HG02571 (cell line): ENCODE data around the gene CCDC157.
A peak's percentile ranks its signal among the peaks of the same experiment; 100 is the strongest.
"Not testable (repeated sequence)": the region's sequence is repeated elsewhere in the genome, so short reads cannot be mapped to it uniquely, and the experiment has no call there.

Experiments used
- ATAC-seq: cut with Tn5 transposase; IDR thresholded peaks from one replicate; pipeline ENCODE4 v1.9.1; 2021; ENCODE audit warnings: mild to moderate bottlenecking, moderate library complexity; ENCODE audit not compliant: unreplicated experiment

CCDC157 gene

GRCh38 chr22:30386960-30387827 lies 30.4 kb downstream of the CCDC157 start, which contains the start of gene RNF215:
TSS of gene RNF215 (minus strand) at chr22:30387411. CDS start at chr22:30387313, 98 bp downstream.
- peak; percentile 64 for ATAC-seq

GRCh38 chr22:30390974-30391691 lies 34.3 kb downstream of the CCDC157 start:
- ATAC-seq = no peak

DNA sequence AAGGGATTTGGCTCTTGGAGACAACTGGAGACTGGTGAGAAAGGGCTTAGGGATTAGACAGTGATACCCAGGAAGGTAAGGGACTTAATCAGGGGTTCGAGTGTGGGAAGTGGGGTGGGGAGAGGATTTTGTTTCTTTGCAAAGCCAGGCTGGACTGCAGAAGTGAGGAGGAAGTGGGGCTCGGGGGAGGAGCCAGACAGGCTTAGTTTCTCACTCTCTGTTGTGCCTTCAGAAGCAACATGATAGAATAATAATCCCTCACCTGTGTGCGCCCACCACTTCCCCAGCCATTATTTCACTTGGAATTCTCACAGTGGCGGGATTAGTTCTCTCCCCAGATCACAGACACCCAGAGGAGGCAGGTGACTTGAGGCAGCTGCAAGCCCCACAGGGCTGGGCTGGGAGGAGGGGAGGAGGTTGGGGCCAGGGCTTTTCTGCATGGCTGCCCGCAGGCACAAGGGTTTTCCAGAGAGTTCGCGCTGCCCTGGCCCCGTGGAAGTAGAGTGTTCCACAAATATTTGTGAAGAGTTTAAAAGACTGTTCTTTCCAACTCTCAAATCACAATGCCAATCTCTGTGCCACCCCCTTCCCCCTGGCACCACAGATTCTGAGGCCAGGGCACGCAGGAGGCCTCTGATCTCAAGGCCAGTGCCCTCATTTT lies 36.0 kb downstream of the CCDC157 start:
- no peak for ATAC-seq

DNA sequence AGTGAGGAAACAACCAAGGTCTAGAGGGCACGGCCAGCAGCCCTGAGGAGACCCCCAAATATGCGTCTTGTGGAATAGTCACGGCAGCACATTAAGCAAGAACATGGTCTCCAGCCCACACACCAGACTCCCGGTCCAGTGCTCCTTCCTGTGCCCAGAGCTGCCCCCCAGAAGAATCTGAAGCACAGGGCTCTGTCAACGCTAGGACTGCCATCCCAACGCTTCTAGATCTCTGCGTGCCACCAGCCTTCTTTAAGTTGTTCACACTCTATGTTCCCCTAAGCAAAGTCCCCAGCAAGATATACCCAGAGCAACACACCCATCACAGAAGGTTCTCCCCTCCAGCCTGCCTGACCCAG lies 36.5 kb downstream of the CCDC157 start:
- ATAC-seq = no peak

- no peak for ATAC-seq
Measured at GRCh38 chr22:30393885-30394284, 37.1 kb downstream of the CCDC157 start.

DNA sequence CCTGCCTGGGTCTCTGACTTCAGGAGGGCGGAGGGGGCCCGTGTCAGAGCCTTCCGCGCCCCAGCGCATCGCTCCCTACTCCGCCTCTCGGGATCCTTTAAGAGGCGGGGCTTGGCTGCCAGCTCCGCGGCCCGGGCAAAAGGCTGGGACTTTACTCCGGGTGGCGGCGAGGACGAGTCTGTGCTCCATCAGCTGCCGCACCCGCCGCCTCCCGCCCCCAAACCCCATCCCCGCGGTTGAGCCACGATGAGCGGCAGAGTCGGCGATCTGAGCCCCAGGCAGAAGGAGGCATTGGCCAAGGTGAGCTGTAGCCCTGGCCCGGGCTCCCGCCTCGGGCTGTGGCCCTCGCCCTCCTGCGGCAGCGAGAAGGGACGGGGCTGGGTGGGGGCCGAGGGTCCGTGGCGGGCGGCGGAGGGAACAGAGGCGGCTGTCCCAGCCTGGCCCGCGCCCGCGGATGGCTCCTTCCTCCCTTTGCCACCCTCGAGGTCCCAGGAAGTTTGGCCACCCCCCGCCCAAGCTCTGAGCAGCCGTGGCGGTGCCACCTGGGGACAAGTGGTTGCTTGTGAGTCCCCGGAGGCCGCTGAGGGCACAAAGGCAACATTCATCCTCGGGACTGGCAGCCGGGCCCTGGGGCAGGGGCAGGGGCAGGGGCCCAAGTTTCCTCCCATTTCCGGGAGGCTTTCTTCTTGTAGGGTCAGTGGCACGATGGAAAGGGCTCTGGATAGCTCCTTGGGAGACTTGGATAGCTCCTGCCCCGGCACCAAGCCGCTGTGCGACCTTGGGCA lies 40.3 kb downstream of the CCDC157 start, which contains the start of gene SEC14L2:
SEC14L2 (plus strand) TSS at position 148 of the 785 bp plus-strand sequence; CDS start at position 247, 99 bp downstream.
- no peak for ATAC-seq

DNA sequence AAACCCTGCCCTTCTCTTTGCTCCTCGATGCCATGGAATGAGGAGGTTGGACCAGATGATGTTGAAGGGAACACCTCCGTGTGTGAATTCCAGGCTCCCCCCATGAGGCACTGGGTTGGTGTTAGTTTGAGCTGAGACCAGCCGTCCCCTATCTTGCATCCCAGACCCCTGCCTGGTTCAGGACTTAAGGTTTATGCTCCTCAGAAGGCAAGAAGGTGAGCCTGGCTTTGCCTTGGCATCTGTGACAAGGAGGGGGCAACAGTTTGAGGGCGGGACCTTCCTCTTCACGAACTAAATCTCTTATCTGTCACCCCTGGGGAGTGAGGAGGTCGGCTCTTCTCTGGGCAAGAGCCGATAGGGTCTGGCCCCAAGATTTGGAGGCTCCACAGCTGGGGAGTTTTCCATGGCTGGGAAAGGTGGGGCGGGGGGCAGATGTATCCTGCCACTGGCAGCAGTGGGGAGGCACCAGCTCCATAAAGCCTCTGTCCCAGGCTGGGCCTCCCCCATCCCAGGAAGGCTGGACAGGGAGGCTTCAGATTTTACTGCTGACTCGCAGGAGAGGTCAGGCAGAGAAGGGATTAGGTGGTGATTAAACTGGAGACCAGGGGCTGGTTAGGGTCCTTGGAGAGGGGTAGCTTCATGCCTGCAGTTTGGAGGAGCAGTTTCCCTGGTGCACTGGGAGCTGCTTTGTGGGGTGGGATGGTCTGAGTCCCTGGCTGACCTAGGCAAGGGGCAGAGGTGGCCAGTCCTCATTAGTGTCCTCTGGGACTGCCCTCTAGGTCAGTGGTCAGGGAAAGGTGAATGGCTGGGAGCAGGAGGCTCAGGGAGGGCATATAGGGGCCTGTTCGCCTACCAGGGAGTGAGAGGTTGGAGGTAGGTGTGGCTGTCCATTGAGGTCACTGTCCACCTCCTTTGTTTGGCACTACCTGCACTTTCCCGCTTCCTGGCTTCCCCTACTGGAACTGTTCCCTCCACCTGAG lies 41.1 kb downstream of the CCDC157 start:
- ATAC-seq = no peak

- no peak for ATAC-seq
Measured at GRCh38 chr22:30398685-30399680, 42.2 kb downstream of the CCDC157 start.

GRCh38 chr22:30399718-30400117 lies 42.9 kb downstream of the CCDC157 start:
- ATAC-seq = no peak

DNA sequence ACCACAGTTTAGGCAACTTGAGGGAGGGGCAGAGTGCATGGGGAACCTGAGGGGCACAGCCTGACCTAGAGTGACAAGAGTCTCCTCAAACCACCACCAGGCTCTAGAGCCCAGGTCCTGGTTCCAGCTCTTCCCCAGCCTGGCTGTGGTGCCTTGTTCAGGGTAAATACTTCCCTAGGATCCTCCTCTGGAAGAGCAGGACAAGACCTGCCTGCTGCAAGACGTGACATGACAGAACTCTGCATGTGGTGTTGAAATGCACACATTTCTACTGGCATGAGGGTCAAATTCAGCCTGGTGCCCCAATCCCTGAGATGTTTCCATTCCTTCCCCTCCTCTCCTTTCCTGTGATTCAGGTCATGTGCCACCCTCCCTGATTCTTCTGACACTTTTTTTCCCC lies 43.4 kb downstream of the CCDC157 start:
- ATAC-seq = no peak

- not testable (repeated sequence) for ATAC-seq
Measured at GRCh38 chr22:30401024-30401423, 44.2 kb downstream of the CCDC157 start.

DNA sequence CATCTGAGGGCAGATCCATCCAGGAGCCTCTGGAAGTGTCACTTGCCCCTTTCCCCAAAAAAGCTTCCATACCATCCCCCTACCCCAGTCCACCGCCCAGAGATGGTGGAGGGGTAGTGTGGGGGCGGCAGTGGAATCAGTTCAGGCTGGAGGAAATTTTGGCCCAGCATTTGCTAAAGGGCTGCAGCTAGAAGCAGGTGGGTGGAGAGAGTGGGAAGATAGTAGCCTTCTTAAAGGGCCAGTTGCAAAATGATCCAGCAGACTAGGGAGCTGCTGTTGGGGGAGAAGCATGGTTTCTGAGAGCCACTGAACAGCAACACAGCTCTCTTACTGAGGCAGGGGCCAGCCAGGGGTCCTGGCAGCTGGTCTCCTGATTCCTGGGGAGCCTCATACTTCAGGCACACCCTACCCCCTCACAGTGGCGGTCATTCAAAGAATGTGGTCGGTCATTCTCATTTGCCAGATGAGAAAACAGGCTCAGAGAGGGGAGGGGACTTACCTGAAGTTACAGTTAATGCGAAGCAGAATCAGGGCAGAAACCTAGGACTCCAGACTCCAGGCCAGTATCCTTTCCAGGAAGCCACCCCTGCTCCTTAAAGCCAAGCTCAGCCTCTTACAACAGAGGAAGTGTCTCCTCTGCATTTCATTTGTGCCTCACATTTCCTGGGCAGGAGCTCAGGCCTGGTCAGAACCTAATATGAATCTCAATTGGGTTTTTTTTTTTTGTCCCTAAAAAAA lies 45.4 kb downstream of the CCDC157 start:
- ATAC-seq = no peak

DNA sequence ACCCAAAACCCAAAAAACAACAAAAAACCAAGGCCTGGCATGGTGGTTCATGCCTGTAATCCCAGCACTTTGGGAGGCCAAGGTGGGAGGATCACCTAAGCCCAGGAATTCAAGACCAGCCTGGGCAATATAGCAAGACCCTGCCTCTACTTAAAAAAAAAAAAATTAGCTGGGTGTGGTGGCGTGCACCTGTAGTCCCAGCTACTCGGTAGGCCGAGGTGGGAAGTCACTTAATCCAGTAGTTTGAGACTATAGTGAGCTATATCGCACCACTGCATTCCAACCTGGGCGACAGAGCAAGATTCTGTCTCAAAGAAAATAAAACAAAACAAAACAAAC lies 45.9 kb downstream of the CCDC157 start:
- ATAC-seq = not testable (repeated sequence)

GRCh38 chr22:30404307-30404706 lies 47.5 kb downstream of the CCDC157 start:
- ATAC-seq = no peak

- no peak for ATAC-seq
Measured at GRCh38 chr22:30405731-30406130, 48.9 kb downstream of the CCDC157 start.

GRCh38 chr22:30406400-30406799 lies 49.6 kb downstream of the CCDC157 start:
- ATAC-seq = no peak

DNA sequence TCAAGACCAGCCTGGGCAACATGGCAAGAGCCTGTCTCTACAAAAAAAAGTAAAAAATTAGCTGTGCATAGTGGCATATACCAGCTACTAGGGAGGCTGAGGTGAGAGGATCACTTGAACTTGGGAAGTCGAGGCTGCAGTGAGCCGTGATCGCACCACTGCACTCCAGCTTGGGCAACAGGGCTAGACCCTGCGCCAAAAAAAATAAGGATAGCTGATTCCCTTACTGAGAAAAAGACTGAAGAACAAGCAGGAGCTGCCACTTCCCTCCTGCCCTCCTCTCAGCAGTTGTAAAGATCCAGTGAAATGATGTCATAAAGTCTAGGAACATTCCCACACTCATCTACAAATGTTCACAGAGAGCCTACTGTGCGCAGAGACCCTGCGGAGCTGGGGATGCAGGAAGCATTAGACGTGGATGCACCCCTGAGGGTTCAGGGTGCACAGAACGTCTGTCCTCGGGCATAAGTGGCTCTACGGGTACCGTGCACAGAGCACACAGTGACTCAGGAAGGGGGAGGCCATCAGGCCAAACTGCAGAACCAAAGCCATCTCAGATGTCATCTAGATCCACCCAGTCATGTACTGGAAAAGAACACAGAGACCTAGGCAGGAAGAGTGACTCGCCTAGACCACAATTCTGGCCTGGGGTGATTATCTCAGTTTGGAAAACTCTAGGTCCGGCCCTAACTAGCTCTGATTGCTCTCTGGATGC lies 51.7 kb downstream of the CCDC157 start:
- ATAC-seq = no peak
